ENCODE results near the gene BSND. TPM values are rescaled to one million over a fixed set of nuclear protein-coding genes. Genes with fewer than 3 reads are reported as not detected.

BSND gene
- total RNA-seq, 4 donors from 2014 or later: not detected

GRCh38 chr1:55033265-55033614 is 34.5 kb downstream of the BSND start:
- H3K27ac ChIP-seq: no peak overlapping the region
- H3K9me3 ChIP-seq: no peaks in the 10 kb centered on the region
- H3K4me1 ChIP-seq: no peaks in the 10 kb centered on the region
- intact Hi-C loops (cut with DNase I; ENCODE audit: low total_unique reads) (no loop called here), in situ Hi-C loops (cut with MboI; ENCODE audit: low sequenced_read_pairs in 4 of 4) (no loop called here)
- H3K27me3 ChIP-seq: peaks cover 18 to 34% (median 28%) of the 10 kb centered on the region in 3 donors
- TF ChIP-seq CTCF (IDR thresholded peaks at IDR 0.05 in 4 of 5, conservative IDR thresholded peaks at IDR 0.05 in 1 of 5): no peak
- TF ChIP-seq POLR2A (IDR thresholded peaks at IDR 0.05): no peak
- no peaks in the 10 kb centered on the region for H3K36me3 ChIP-seq
- no peak for DNase-seq
- ATAC-seq: no peak
- H3K4me3 ChIP-seq: no peak overlapping the region

GRCh38 chr1:55034476-55035133 is 35.9 kb downstream of the BSND start:
- Histone ChIP-seq H3K27me3 (peaks cover 32 to 47% (median 42%) of the 10 kb centered on the region in 3 donors), H3K27ac (no peak overlapping the region), H3K36me3 (no peaks in the 10 kb centered on the region), H3K9me3 (no peaks in the 10 kb centered on the region), H3K4me3 (no peak overlapping the region), H3K4me1 (no peaks in the 10 kb centered on the region)
- in situ Hi-C loops (cut with MboI; ENCODE audit: low sequenced_read_pairs in 4 of 4) (no loop called here), intact Hi-C loops (cut with DNase I; ENCODE audit: low total_unique reads) (no loop called here)
- no peak for TF ChIP-seq CTCF (IDR thresholded peaks at IDR 0.05 in 4 of 5, conservative IDR thresholded peaks at IDR 0.05 in 1 of 5)
- TF ChIP-seq POLR2A (IDR thresholded peaks at IDR 0.05): no peak
- ATAC-seq (no peak), DNase-seq (no peak)

GRCh38 chr1:55035904-55036303 is 37.2 kb downstream of the BSND start:
- in situ Hi-C loops (cut with MboI; ENCODE audit: low sequenced_read_pairs in 4 of 4): no loop called here
- peaks cover 0 to 3% of the 10 kb centered on the region in 2 donors for H3K4me1 ChIP-seq

GRCh38 chr1:55037733-55038551 is 39.2 kb downstream of the BSND start:
- DNase-seq: no peak
- H3K4me1 ChIP-seq: peaks cover 0 to 3% of the 10 kb centered on the region in 2 donors
- H3K27me3 ChIP-seq: peaks cover 51 to 62% (median 59%) of the 10 kb centered on the region in 3 donors

More at GRCh38 chr1:55035904-55036303, 37.2 kb downstream of the BSND start:
- no peak for ATAC-seq
- intact Hi-C loops (cut with DNase I; ENCODE audit: low total_unique reads): no loop called here
- no peak for DNase-seq
- no peak overlapping the region for H3K4me3 ChIP-seq
- H3K36me3 ChIP-seq: no peaks in the 10 kb centered on the region
- H3K27ac ChIP-seq: no peak overlapping the region
- no peaks in the 10 kb centered on the region for H3K9me3 ChIP-seq
- TF ChIP-seq CTCF (IDR thresholded peaks at IDR 0.05 in 4 of 5, conservative IDR thresholded peaks at IDR 0.05 in 1 of 5) (no peak), POLR2A (IDR thresholded peaks at IDR 0.05) (no peak)
- H3K27me3 ChIP-seq: peaks cover 44 to 58% (median 53%) of the 10 kb centered on the region in 3 donors

More at GRCh38 chr1:55037733-55038551, 39.2 kb downstream of the BSND start:
- TF ChIP-seq POLR2A (IDR thresholded peaks at IDR 0.05): no peak
- no peak for TF ChIP-seq CTCF (IDR thresholded peaks at IDR 0.05 in 4 of 5, conservative IDR thresholded peaks at IDR 0.05 in 1 of 5)
- ATAC-seq: no peak
- Histone ChIP-seq H3K4me3 (no peak overlapping the region), H3K36me3 (no peaks in the 10 kb centered on the region), H3K27ac (no peak overlapping the region), H3K9me3 (no peaks in the 10 kb centered on the region)
- intact Hi-C loops (cut with DNase I; ENCODE audit: low total_unique reads): no loop called here
- in situ Hi-C loops (cut with MboI; ENCODE audit: low sequenced_read_pairs in 4 of 4): no loop called here

Measured in gastrocnemius medialis (tissue), 4 donors.